Stimulated activated CD8-positive, alpha-beta memory T cell treated with anti-CD3 and anti-CD28 coated beads, Interleukin-7, amount 100 ng/mL, for 4 hours (primary cell): ENCODE measurements around the gene ZFP28.

Experiments used
- DNase-seq, 2 donors: peaks; one replicate each; pipeline ENCODE4 v3.0.0-alpha.2; 2020; ENCODE audit warnings: low read depth in 2 of 2

Gene ZFP28

DNA sequence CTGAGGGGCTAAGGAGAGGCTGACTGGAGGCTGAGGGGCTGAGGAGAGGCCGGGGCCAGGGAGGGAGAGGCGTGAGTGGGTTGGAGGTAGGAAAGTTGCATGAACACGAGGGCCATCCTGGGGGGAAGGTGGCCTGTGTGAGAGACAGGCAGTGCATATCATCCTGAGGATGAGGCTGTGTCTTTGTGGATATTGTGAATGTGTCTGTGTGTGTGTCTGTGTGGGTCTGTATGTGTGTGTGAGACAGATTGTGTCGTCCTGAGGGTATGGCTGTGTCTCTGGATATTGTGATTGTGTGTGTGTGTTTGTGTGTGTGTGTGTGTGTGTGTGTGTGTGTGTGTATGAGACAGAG, 56.8 kb downstream of the ZFP28 start:
- DNase-seq: no peak

GRCh38 chr19:56596676-56597075, 57.9 kb downstream of the ZFP28 start:
- DNase-seq: no peak

- no peak for DNase-seq
These were observed 58.9 kb downstream of the ZFP28 start for GRCh38 chr19:56597696-56598095.

DNA sequence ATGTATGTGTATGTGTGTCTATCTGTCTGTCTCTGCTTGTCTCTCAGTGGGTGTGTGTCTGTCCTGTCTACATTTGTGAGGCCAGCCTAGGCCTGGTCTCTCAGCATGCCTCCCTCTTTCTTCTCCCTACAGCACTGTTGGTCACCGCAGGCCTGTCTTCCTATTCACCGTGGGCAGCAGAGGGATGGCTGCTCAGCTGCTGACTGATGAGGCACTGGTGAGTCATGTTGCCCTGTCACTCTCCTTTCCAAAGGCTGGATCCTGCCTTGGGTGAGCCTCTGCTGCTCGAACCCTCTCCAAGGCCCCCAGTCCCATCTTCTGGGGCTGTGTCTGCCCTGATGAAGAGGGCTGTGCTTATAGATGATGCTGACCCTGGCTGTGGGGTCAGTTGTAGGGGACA, 62.6 kb downstream of the ZFP28 start:
- DNase-seq: no peak

DNA sequence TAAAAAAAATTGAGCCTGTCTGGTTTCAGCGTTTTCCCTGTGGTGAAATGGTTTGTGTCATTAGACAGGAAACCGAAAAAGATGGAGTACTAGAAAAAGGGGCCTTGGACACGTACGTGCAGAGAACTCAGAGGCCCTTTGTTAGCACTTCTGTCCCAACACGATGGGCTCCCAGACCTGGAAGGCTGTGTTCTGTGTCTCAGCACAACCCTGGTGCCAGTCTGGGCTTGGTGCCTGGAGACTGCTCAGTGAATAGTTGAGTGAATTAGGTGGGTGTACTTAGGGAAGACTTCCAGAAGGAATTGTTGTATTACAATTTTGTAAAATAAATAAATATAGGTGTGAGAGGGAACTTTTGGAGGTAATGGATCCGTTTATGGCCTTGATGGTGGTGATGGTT, 65.1 kb downstream of the ZFP28 start:
- no peak for DNase-seq
